ENCODE measurements around the gene ACSF2. TPM values are rescaled to one million over a fixed set of nuclear protein-coding genes. Genes with fewer than 3 reads are reported as not detected.
A peak's percentile ranks its signal among the peaks of the same experiment; 100 is the strongest.

Gene ACSF2
- total RNA-seq, 1 donor from 2014 or later, result 70.4 TPM

DNA sequence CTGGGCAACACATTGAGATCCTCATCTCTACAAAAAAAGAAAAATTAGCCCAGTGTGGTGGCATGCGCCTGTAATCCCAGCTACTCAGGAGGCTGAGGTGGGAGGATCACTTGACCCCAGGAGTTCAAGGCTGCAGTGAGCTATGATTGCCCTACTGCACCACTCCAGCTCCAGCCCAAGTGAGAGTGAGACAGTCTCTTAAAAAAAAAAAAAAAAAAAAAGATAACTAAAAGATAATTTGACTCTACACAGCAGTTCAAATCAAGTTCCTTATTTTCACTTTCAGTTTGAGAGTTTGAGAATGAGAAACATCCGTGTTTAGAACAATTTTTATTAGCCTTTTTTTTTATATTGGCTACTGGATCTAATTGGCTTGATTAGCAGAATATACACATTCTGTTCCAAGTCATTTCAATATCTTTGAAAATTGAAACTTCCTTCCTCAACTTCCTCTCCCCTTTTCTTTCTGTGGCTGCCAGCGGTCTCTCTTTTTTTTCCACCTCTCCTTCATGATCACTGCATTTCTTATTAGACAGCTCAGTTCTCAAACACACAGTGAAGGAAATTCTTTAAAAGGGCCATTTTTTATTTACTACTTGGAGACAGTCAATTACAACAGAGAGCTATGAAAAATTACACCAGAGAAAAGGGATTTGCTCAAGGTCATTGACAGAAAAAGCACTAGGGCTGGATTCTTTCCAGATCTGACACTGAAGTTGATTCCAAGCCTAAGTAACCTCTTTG lies 4.5 kb upstream of the ACSF2 start:
- DNase-seq, result no peak
- peak overlapping the region; percentile 20 for H3K4me3 ChIP-seq
- no peaks in the 10 kb centered on the region for H3K36me3 ChIP-seq
- H3K27me3 ChIP-seq (ENCODE audit: low read depth), result no peaks in the 10 kb centered on the region
- no peak for ATAC-seq
- peaks cover 39% of the 10 kb centered on the region for H3K4me1 ChIP-seq
- no peaks in the 10 kb centered on the region for H3K9me3 ChIP-seq
- TF ChIP-seq, protein P1, sequence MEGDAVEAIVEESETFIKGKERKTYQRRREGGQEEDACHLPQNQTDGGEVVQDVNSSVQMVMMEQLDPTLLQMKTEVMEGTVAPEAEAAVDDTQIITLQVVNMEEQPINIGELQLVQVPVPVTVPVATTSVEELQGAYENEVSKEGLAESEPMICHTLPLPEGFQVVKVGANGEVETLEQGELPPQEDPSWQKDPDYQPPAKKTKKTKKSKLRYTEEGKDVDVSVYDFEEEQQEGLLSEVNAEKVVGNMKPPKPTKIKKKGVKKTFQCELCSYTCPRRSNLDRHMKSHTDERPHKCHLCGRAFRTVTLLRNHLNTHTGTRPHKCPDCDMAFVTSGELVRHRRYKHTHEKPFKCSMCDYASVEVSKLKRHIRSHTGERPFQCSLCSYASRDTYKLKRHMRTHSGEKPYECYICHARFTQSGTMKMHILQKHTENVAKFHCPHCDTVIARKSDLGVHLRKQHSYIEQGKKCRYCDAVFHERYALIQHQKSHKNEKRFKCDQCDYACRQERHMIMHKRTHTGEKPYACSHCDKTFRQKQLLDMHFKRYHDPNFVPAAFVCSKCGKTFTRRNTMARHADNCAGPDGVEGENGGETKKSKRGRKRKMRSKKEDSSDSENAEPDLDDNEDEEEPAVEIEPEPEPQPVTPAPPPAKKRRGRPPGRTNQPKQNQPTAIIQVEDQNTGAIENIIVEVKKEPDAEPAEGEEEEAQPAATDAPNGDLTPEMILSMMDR (IDR thresholded peaks at IDR 0.05), result no peak
- intact Hi-C loops (cut with DNase I), result no loop called here
- H3K27ac ChIP-seq, result peak overlapping the region; percentile 51

DNA sequence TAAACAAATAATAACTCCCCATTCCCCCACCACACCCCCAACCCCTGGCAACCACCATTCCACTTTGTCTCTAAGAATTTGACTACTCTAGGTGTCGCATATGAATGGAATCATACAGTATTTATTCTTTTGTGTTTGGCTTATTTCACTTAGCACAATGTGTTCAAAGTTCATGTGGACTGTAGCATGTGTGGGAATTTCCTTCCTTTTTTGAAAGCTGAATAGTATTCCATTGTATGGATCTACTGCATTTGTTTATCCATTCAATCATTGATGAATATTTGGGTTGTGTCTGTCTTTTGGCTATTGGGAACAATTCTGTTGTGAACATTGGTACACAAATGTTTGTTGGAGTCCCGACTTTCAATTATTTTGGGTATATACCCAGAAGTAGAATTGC lies 3.3 kb upstream of the ACSF2 start:
- Histone ChIP-seq H3K27ac (no peak overlapping the region), H3K4me3 (no peak overlapping the region), H3K36me3 (no peaks in the 10 kb centered on the region), H3K27me3 (ENCODE audit: low read depth) (no peaks in the 10 kb centered on the region), H3K9me3 (no peaks in the 10 kb centered on the region), H3K4me1 (peaks cover 52% of the 10 kb centered on the region)
- DNase-seq (no peak), ATAC-seq (no peak)
- intact Hi-C loops (cut with DNase I), result no loop called here
- TF ChIP-seq, protein P1 (IDR thresholded peaks at IDR 0.05), result no peak

DNA sequence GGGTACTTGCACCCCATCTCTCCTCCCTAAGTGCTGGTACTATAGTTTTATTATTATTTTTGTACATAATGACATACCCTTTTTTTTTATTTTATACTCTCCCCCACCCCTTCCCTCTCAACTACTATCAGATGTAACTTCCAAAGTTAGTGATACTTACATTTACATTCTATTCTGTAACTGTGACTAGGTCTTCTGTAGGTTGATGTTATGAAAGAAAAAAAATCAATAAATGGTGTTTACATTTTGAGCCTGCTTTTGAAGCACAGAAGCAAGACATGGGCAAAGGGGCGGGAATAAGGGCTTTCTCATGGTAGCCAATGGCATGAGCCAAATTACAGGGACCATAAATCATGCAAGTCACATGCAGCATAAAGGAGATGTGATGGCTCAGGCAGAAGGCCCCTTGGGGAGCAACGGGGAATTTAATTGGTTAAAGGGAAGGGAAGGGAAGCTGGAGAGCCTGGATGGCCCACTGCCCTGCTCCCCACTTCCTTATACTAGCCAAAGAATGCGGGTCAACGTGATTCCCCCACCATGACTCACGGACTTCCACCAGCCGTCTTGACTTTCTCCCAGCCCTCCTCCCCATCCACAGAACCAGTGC lies 2.4 kb upstream of the ACSF2 start:
- H3K4me1 ChIP-seq, result peaks cover 59% of the 10 kb centered on the region
- intact Hi-C loops (cut with DNase I), result no loop called here
- H3K36me3 ChIP-seq, result no peaks in the 10 kb centered on the region
- DNase-seq (peak; percentile 66), ATAC-seq (peak in 1 of 2 donors; percentile 32)
- TF ChIP-seq, protein P1 (IDR thresholded peaks at IDR 0.05), result no peak
- H3K4me3 ChIP-seq, result no peak overlapping the region
- peak overlapping the region; percentile 8 for H3K27ac ChIP-seq
- H3K9me3 ChIP-seq, result no peaks in the 10 kb centered on the region
- H3K27me3 ChIP-seq (ENCODE audit: low read depth), result no peaks in the 10 kb centered on the region

DNA sequence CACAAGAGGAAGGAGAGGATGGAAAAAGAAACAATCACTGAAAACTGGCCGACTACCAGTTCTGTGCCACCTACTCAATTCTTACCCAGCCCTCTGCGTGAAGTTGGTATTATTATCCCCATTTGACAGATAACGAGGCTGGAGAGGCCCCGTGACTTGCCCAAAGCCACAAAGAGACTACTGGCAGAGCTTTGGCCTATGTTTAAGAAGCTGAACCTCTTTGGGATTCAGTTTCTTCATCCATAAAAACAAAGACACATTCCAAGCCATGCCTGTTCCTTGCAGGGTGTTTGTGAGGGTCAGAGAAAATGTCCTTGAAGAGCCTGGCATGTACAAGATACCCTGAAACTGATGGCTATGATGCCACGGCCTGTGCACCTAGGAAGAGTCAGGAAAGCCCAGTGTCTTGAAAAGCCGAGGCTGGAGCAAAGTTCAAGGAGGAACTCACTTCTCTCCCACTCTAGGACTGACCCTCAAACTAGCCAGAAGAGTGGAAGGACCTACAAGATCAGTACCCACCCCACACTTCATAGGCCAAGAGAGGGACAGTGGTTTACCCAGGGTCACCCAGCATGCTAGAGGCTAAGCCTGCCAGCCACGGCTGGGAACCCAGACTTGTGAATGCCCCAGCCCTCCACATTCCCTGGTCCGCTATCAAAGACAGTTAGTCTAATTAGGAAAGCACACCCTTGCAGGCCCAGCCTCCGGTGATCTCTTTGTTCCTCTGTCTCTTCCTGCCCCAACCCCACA lies 1.6 kb upstream of the ACSF2 start:
- ATAC-seq, result no peak
- H3K27me3 ChIP-seq (ENCODE audit: low read depth), result no peaks in the 10 kb centered on the region
- H3K36me3 ChIP-seq, result no peaks in the 10 kb centered on the region
- peaks cover 67% of the 10 kb centered on the region for H3K4me1 ChIP-seq
- H3K27ac ChIP-seq, result peak overlapping the region; percentile 87
- H3K4me3 ChIP-seq, result no peak overlapping the region
- intact Hi-C loops (cut with DNase I), result no loop called here
- no peak for DNase-seq
- TF ChIP-seq, protein P1 (IDR thresholded peaks at IDR 0.05), result no peak
- H3K9me3 ChIP-seq, result no peaks in the 10 kb centered on the region

DNA sequence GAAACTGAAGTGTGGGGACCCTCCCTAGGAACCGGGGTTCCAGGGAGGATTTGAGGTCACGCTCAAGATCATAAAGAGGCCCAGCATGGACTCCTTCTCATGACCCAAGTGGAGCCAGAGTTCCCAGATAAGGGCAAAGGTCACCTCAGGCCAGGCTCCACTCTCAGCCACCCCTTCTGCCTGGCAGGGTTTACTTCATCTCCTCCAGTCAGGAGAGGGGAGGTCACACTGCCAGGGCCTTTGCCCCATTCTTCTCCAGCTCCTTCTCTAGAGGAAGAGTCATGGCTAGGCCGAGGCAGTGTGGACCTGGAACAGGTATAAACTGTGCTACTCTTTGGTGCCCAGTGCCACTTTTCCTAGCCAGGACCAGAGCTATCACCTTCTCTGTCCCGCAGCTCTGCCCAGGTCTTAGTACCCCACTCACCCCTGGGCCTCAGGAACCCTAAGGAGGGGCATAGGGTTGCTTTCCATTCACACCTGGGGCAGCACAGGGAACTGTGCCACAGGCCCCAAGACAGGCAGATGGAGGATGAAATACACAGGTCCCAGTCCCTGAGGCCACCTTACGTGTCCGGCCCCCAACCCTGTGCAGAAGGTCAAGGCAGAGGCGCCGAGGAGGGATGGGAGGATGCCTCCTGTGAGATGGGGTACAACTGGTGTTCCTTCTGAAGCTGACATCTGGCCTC lies 879 bp upstream of the ACSF2 start:
- Histone ChIP-seq H3K36me3 (no peaks in the 10 kb centered on the region), H3K4me1 (peaks cover 73% of the 10 kb centered on the region), H3K27ac (peak overlapping the region; percentile 87), H3K4me3 (peak overlapping the region; percentile 95), H3K27me3 (ENCODE audit: low read depth) (no peaks in the 10 kb centered on the region), H3K9me3 (no peaks in the 10 kb centered on the region)
- intact Hi-C loops (cut with DNase I), result no loop called here
- DNase-seq, result no peak
- TF ChIP-seq, protein P1 (IDR thresholded peaks at IDR 0.05), result no peak
- no peak for ATAC-seq

Data from lower lobe of right lung (tissue), 2 donors.